ENCODE measurements around the gene NEDD9. TPM values are rescaled to one million over a fixed set of nuclear protein-coding genes. Genes with fewer than 3 reads are reported as not detected.

The NEDD9 gene
- total and polyA plus RNA-seq, 2 experiments from 2014 or later, result 4.4 to 13.0 TPM

DNA sequence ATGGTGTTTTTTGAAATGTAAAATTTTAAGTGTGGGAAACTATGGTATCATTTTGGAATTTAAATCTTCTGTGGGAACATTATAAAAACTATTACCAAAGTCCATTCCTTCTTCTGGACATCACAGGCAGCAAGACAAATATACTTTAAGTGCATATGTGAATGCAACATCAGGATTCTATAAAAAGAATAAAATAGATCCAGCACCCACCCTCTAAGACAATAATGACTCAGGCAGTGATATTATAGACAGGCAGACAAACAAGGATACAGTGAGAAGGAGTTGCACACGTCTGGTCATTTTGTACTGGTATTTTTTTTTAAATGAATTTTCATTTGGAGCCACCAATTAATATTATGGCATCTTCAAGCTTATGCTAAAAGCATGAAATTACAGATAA, 21.1 kb upstream of the NEDD9 start:
- Histone ChIP-seq H3K36me3 (ENCODE audit: insufficient read depth) (peaks cover 3% of the 10 kb centered on the region; the same call in 1 of the 2 replicates), H3K4me3 (no peak overlapping the region), H4K20me1 (replicated peaks; ENCODE audit: insufficient read depth) (no peaks in the 10 kb centered on the region), H3F3A (replicated peaks; ENCODE audit: low read depth) (no peaks in the 10 kb centered on the region), H3K27ac (ENCODE audit: low read depth) (no peak overlapping the region), H3K4me1 (ENCODE audit: insufficient read depth) (peaks cover 5% of the 10 kb centered on the region; the same call in 1 of the 2 replicates), H3K27me3 (ENCODE audit: insufficient read depth) (no peaks in the 10 kb centered on the region), H3K9me2 (ENCODE audit: insufficient read depth) (peaks cover 9% of the 10 kb centered on the region; the same call in 1 of the 2 replicates), H2AFZ (no peak overlapping the region), H3K79me2 (replicated peaks; ENCODE audit: insufficient read depth) (no peaks in the 10 kb centered on the region), H3K4me2 (no peak overlapping the region)
- Mint-ChIP-seq H3K4me1 (peaks cover 8% of the 10 kb centered on the region; the same call in 2 of the 3 replicates), H3K4me3 (no peak overlapping the region), H3K27ac (no peak overlapping the region), H3K27me3 (ENCODE audit: insufficient read depth, low read depth, poor library complexity) (peaks cover 2% of the 10 kb centered on the region), H3K9me3 (peaks cover 11% of the 10 kb centered on the region; the same call in 2 of the 3 replicates), H3K36me3 (ENCODE audit: low read depth) (0 out of 3 replicates have a peak, but pooled peaks cover 5% of the 10 kb centered on the region)
- ATAC-seq, result no peak
- no peak for DNase-seq (ENCODE audit: low spot score)
- no peak for TF ChIP-seq EZH2phosphoT487 (IDR thresholded peaks at IDR 0.05; ENCODE audit: unreplicated experiment)
- TF ChIP-seq, protein P1, sequence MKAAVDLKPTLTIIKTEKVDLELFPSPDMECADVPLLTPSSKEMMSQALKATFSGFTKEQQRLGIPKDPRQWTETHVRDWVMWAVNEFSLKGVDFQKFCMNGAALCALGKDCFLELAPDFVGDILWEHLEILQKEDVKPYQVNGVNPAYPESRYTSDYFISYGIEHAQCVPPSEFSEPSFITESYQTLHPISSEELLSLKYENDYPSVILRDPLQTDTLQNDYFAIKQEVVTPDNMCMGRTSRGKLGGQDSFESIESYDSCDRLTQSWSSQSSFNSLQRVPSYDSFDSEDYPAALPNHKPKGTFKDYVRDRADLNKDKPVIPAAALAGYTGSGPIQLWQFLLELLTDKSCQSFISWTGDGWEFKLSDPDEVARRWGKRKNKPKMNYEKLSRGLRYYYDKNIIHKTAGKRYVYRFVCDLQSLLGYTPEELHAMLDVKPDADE (IDR thresholded peaks at IDR 0.05), result no peak

DNA sequence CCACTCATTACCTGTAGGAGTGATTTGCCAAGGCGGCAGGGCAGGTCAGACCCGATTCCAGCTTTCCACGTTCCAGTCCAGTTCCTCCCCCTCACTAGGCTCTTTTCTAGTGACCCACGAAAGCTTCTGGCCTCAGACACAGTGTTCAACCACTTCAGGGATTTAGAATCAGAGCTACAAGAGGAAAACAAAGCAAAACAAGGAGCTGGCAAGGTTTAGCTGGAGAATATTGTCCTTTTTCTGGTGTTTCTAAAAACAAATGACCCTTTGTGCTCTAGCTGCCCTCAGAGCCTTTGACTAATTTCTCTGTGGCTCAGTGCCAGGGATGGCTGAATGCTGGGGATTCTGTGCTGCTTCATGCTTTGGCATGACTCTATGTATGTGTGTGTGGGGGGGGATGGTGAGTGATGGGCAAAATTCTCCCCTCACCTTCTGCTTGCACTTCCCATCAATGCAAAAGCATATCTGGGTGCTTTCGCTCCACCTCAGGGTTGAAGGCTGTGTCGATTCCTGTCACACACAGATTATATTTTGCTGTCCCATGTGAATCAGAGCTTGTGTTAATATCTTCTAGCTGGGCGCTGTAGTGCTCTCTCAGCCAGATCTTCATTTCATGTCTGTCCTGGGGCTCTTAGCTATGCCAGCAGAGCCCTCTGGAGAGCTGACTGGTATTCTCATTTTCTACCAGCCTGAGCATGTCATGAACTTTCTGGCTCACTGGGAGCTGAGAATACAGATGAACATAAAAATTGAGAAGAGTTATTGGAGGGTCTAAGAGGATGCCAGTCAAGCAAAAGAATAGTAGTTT, 19.3 kb upstream of the NEDD9 start:
- Histone ChIP-seq H2AFZ (peak overlapping the region; percentile 74), H3K9me2 (ENCODE audit: insufficient read depth) (peaks cover 9% of the 10 kb centered on the region; the same call in 1 of the 2 replicates), H3K36me3 (ENCODE audit: insufficient read depth) (peaks cover 3% of the 10 kb centered on the region; the same call in 1 of the 2 replicates), H3K4me2 (no peak overlapping the region), H3F3A (replicated peaks; ENCODE audit: low read depth) (no peaks in the 10 kb centered on the region), H4K20me1 (replicated peaks; ENCODE audit: insufficient read depth) (no peaks in the 10 kb centered on the region), H3K27ac (ENCODE audit: low read depth) (no peak overlapping the region), H3K27me3 (ENCODE audit: insufficient read depth) (no peaks in the 10 kb centered on the region), H3K4me3 (no peak overlapping the region), H3K79me2 (replicated peaks; ENCODE audit: insufficient read depth) (no peaks in the 10 kb centered on the region), H3K4me1 (ENCODE audit: insufficient read depth) (0 out of 2 replicates have a peak, but pooled peaks cover 4% of the 10 kb centered on the region)
- Mint-ChIP-seq H3K27ac (no peak overlapping the region), H3K4me3 (no peak overlapping the region), H3K4me1 (peaks cover 8% of the 10 kb centered on the region; the same call in 2 of the 3 replicates), H3K36me3 (ENCODE audit: low read depth) (0 out of 3 replicates have a peak, but pooled peaks cover 5% of the 10 kb centered on the region), H3K9me3 (peaks cover 11% of the 10 kb centered on the region; the same call in 2 of the 3 replicates), H3K27me3 (ENCODE audit: insufficient read depth, low read depth, poor library complexity) (peaks cover 2% of the 10 kb centered on the region)
- ATAC-seq (no peak), DNase-seq (ENCODE audit: low spot score) (no peak)
- no peak for TF ChIP-seq JUNB (IDR thresholded peaks at IDR 0.05; ENCODE audit: unreplicated experiment)
- TF ChIP-seq, protein P1 (IDR thresholded peaks at IDR 0.05), result no peak
- TF ChIP-seq, protein P2, sequence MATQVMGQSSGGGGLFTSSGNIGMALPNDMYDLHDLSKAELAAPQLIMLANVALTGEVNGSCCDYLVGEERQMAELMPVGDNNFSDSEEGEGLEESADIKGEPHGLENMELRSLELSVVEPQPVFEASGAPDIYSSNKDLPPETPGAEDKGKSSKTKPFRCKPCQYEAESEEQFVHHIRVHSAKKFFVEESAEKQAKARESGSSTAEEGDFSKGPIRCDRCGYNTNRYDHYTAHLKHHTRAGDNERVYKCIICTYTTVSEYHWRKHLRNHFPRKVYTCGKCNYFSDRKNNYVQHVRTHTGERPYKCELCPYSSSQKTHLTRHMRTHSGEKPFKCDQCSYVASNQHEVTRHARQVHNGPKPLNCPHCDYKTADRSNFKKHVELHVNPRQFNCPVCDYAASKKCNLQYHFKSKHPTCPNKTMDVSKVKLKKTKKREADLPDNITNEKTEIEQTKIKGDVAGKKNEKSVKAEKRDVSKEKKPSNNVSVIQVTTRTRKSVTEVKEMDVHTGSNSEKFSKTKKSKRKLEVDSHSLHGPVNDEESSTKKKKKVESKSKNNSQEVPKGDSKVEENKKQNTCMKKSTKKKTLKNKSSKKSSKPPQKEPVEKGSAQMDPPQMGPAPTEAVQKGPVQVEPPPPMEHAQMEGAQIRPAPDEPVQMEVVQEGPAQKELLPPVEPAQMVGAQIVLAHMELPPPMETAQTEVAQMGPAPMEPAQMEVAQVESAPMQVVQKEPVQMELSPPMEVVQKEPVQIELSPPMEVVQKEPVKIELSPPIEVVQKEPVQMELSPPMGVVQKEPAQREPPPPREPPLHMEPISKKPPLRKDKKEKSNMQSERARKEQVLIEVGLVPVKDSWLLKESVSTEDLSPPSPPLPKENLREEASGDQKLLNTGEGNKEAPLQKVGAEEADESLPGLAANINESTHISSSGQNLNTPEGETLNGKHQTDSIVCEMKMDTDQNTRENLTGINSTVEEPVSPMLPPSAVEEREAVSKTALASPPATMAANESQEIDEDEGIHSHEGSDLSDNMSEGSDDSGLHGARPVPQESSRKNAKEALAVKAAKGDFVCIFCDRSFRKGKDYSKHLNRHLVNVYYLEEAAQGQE (IDR thresholded peaks at IDR 0.05; ENCODE audit: unreplicated experiment), result no peak
- no peak for TF ChIP-seq ZNF331 (CRISPR knock-in tag; IDR thresholded peaks at IDR 0.05; ENCODE audit: low read depth)
- TF ChIP-seq NANOG (IDR thresholded peaks at IDR 0.05; ENCODE audit: borderline replicate concordance), result no peak
- no peak for TF ChIP-seq CREB1 (CRISPR knock-in tag; IDR thresholded peaks at IDR 0.05; ENCODE audit: low read depth)
- TF ChIP-seq EZH2 (IDR thresholded peaks at IDR 0.05; ENCODE audit: low read depth, unreplicated experiment), result no peak
- TF ChIP-seq POLR2AphosphoS5 (IDR thresholded peaks at IDR 0.05; ENCODE audit: low read depth), result no peak
- TF ChIP-seq EZH2phosphoT487 (IDR thresholded peaks at IDR 0.05; ENCODE audit: unreplicated experiment), result no peak
- TF ChIP-seq STAT1 (IDR thresholded peaks at IDR 0.05; ENCODE audit: unreplicated experiment), result no peak
- TF ChIP-seq, protein P3, sequence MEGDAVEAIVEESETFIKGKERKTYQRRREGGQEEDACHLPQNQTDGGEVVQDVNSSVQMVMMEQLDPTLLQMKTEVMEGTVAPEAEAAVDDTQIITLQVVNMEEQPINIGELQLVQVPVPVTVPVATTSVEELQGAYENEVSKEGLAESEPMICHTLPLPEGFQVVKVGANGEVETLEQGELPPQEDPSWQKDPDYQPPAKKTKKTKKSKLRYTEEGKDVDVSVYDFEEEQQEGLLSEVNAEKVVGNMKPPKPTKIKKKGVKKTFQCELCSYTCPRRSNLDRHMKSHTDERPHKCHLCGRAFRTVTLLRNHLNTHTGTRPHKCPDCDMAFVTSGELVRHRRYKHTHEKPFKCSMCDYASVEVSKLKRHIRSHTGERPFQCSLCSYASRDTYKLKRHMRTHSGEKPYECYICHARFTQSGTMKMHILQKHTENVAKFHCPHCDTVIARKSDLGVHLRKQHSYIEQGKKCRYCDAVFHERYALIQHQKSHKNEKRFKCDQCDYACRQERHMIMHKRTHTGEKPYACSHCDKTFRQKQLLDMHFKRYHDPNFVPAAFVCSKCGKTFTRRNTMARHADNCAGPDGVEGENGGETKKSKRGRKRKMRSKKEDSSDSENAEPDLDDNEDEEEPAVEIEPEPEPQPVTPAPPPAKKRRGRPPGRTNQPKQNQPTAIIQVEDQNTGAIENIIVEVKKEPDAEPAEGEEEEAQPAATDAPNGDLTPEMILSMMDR (conservative IDR thresholded peaks at IDR 0.05; ENCODE audit: low read depth in 2 of 2), result no peak

All from GM23338 (cell line).